ENCODE measurements around the gene IL5RA.

The IL5RA gene

DNA sequence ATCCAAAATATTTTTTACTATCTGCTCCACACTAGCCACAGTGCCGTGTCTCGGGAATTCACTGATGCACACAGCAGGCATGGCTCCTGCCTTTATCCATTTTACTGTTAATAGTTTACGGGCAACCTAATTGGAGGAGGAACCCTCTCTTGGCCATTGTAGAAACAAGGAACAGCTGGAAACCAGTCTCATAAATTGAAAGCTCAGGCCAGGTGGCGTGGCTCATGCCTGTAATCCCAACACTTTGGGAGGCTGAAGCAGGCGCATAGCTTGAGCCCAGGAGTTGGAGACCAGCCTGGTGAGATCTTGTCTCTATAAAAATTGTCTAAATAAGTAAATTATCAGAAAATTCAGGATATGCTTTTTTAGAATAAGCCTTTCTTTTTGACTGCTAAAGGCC, 39.0 kb downstream of the IL5RA start:
- H3K27ac ChIP-seq, result no peak overlapping the region
- no peak overlapping the region for H3K4me3 ChIP-seq

- H3K4me3 ChIP-seq, result no peak overlapping the region
Measured at GRCh38 chr3:3069723-3070122, 40.5 kb downstream of the IL5RA start.

DNA sequence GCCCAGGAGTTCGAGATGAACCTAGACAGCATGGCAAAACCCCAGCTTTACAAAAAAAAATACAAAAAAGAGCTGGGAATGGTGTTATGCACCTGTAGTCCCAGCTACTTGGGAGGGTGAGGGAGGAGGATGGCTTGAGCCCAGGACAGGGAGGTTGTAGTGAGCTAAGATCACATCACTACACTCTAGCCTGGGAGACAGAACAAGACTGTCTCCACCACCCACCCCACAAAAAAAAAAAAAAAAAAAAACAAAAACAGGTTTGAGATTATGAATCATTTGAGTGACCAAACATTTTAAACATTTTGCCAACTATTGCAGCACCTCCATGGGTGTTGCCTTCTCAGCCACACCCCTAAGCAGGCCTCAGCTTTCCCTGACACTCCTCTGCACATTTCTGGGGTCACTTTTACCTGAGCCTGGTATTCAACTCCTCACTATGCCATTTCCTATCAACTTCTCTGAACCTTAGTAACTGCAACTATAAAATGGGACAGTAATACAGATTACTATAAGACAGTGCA, 41.8 kb downstream of the IL5RA start:
- Histone ChIP-seq H3K27ac (no peak overlapping the region), H3K4me3 (no peak overlapping the region)

More at GRCh38 chr3:3069723-3070122, 40.5 kb downstream of the IL5RA start:
- no peak overlapping the region for H3K27ac ChIP-seq

- Histone ChIP-seq H3K4me3 (no peak overlapping the region), H3K27ac (no peak overlapping the region)
Measured at GRCh38 chr3:3066910-3067309, 43.3 kb downstream of the IL5RA start.

DNA sequence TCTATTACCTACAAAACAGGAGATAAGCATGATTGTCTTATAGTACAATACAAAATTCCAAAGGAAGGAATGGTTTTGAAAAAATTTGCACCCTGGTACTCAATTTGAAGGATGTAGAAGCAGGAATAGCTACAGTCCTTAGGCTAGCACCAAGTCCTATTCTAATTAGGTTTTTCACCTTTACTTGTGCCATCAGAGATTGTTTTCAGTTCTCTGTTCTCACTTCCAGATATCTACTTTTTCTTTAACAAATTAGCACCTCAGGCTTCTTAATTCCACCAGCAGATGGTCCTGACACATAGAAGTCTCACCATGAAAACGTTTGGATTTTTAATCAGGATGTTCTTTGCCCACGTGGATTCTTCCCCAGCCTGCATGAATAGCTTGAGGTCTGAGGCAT, 43.8 kb downstream of the IL5RA start:
- H3K27ac ChIP-seq, result no peak overlapping the region
- no peak overlapping the region for H3K4me3 ChIP-seq

DNA sequence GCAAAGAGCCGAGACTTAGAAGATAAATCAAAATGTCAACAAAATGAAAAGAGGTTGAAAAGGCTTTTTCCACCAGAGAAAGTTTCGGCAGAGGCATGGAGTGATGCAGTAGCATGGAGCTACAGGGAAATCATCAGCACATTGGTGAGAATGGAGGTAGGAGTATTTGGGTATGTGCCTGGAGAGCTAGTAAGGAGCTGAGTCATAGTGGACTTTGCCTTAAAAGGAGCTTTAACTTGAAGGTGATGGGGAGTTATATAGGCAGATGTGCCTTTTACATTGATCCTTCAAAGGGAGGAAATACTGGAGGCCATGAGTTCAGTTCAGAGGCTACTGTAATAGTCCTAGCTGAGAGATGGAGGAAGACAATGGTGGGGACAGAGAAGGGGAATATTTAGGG, 44.3 kb downstream of the IL5RA start:
- no peak overlapping the region for H3K4me3 ChIP-seq
- H3K27ac ChIP-seq, result no peak overlapping the region

DNA sequence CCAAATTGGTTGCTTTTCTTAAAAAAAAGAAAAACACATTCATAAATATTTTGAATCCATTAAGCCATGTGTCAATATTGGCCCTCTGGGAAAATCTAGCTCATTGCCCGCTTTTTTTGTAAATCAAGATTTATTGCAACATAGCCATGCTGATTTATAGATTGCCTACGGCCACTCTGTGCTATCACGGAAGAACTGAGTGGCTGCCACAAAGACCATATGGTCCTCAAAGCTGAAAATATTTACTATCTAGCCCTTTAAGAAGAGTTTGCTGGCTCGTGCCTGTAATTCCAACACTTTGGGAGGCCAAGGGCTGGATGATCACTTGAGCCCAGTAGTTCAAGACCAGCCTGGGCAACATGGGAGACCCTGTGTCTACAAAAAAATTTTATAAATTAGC, 45.9 kb downstream of the IL5RA start:
- Histone ChIP-seq H3K4me3 (no peak overlapping the region), H3K27ac (no peak overlapping the region)

GRCh38 chr3:3059645-3060044, 50.5 kb downstream of the IL5RA start:
- Histone ChIP-seq H3K4me3 (no peak overlapping the region), H3K27ac (no peak overlapping the region)

DNA sequence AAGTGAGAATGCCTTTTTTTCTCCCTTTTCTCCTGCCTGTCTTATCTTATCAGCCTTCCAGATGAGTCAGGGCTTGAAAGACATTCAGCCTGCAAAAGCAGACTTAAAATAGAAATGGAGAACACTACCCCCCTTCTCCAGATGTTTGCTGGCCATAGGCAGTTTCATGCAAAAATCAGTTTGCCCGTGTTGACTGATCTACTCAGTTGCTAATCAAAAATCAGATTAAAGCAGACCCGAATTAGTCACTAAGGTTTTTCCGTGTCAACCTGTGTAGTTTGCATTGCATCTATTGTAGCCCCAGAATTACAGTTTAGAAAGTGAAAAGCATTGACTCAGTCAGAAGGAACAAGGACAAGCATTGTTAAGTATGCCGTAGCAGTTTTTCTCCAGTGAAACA, 56.2 kb downstream of the IL5RA start:
- no peak overlapping the region for H3K4me3 ChIP-seq
- H3K27ac ChIP-seq, result no peak overlapping the region

- H3K27ac ChIP-seq, result peak overlapping the region in 1 of 21 experiments; percentile 8
- no peak overlapping the region for H3K4me3 ChIP-seq
Measured at GRCh38 chr3:3038201-3038991, 71.8 kb downstream of the IL5RA start.

DNA sequence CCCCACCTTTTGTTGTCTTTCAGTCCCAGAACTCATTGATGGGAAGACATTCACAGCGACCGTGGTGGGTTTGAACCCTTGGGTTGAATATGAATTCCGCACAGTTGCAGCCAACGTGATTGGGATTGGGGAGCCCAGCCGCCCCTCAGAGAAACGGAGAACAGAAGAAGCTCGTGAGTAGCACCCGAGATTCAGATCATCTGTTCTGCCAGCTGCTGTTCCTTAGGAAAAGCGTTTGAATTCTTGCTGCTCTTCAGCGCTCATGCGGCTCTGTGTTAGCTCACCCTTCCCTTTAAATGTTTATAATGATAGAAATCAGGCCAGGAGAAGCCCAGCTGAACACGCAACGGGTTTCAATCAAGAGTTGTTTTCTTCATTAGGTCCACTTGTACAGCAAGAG, 73.0 kb downstream of the IL5RA start:
- Histone ChIP-seq H3K27ac (no peak overlapping the region), H3K4me3 (no peak overlapping the region)

DNA sequence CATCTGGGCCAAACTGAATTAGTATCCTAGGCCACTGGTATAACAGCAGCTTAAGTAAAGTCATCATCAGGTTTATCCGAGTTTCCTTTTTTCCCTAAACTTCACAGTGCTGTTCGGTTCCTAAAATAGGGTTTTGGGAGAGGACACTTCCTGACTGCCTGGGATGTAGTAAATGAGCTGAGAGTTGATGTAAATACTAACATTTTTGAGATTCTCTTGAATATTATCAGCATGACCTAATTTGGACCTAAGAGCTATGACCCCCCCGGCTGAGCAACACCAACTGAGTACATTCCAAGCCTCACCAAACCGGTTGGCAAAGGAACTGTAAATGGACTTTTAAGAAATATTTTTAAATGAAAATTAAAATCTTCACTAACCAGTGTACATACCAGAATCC, 78.8 kb downstream of the IL5RA start:
- no peak overlapping the region for H3K27ac ChIP-seq
- no peak overlapping the region for H3K4me3 ChIP-seq

DNA sequence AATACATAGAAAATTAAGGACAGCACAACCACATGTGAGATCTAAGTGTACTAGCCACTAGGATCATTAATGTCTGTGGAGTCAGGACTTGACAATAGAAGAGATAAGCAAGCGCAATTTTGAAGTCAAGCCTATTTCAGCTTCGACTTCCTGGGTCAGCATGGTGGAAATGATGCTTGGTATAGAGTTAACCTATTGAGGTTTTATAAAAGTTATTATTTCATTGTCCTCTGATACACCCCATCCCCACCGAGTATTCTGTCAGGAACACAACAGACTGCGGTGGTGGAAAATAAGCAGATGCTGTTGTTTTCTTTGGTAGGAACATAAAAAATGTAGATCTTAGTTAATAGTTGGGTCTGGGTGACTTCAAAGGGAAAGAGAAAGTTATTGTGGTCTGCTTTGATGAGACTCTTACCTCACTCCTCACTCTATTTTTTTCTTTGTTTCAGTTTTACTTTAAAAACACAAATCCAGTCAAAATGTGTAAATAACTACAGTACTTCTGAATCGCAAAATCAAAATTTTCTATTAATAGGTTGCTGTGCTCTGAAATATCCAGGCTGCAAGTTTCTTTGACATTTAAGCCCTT, 82.1 kb downstream of the IL5RA start:
- no peak overlapping the region for H3K4me3 ChIP-seq
- no peak overlapping the region for H3K27ac ChIP-seq

GRCh38 chr3:3023111-3023745, 86.9 kb downstream of the IL5RA start:
- Histone ChIP-seq H3K27ac (no peak overlapping the region), H3K4me3 (no peak overlapping the region)

DNA sequence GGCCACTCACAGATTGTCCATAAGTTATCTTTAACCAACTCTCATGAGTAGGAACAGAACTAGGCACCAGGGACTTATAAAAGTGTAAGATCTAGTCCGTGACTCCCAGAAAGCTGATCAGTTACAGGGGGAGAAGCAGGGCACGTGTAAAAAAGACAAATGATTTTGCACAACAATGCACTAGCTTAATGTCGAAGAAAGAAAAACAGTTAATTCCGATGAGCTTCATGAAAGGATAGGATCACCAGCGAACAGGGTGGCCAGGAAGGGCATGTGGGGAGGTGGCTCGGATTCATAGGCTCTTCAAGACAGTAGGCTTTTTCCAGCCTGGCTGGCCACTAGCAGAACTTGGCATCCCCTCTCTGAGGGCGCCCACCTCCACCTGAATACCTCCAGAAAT, 90.0 kb downstream of the IL5RA start:
- H3K4me3 ChIP-seq, result no peak overlapping the region
- H3K27ac ChIP-seq, result no peak overlapping the region
